GM23338 (cell line): ENCODE measurements around the gene MAP4K3. TPM values are rescaled to one million over a fixed set of nuclear protein-coding genes. Genes with fewer than 3 reads are reported as not detected.
A peak's percentile ranks its signal among the peaks of the same experiment; 100 is the strongest.

Experiments used
- ATAC-seq: fragments of 200-7000 bp; cut with Tn5 transposase; 3 replicates; pipeline ENCODE4 v1.9.1; 2020
- DNase-seq: peaks from one replicate; pipeline ENCODE4 v3.0.0-alpha.2; 2015; ENCODE audit warnings: low spot score
- H2AFZ ChIP-seq: fragments of 200-600 bp; sonication (generic); 2 replicates; pipeline ENCODE4 v1.8.0; 2016; ENCODE audit warnings: antibody characterized with exemption, mild to moderate bottlenecking, moderate library complexity
- H3F3A ChIP-seq: fragments of 200-600 bp; sonication (generic); replicated peaks from 2 replicates; pipeline ENCODE4 v1.8.0; 2017; ENCODE audit warnings: antibody characterized with exemption, mixed run types, low read depth
- H3K27ac ChIP-seq: fragments of 200-600 bp; sonication (generic); 2 replicates; pipeline ENCODE4 v1.6.1; 2016; ENCODE audit warnings: low read depth
- H3K27me3 ChIP-seq: fragments of 200-600 bp; sonication (generic); 2 replicates; pipeline ENCODE4 v1.8.0; 2016; ENCODE audit warnings: mild to moderate bottlenecking, mixed run types, moderate library complexity; ENCODE audit not compliant: insufficient read depth
- H3K36me3 ChIP-seq: fragments of 200-600 bp; sonication (generic); 2 replicates; pipeline ENCODE4 v1.8.0; 2016; ENCODE audit warnings: mild to moderate bottlenecking; ENCODE audit not compliant: insufficient read depth
- H3K4me1 ChIP-seq: fragments of 200-600 bp; sonication (generic); 2 replicates; pipeline ENCODE4 v1.8.0; 2016; ENCODE audit warnings: mild to moderate bottlenecking, moderate library complexity; ENCODE audit not compliant: insufficient read depth
- H3K4me2 ChIP-seq: fragments of 200-600 bp; sonication (generic); 2 replicates; pipeline ENCODE4 v1.7.1; 2017; ENCODE audit warnings: mixed run types
- H3K4me3 ChIP-seq: fragments of 200-600 bp; sonication (generic); 2 replicates; pipeline ENCODE4 v1.6.1; 2016; ENCODE audit warnings: mixed run types
- H3K79me2 ChIP-seq: fragments of 200-600 bp; sonication (generic); replicated peaks from 2 replicates; pipeline ENCODE4 v1.8.0; 2017; ENCODE audit warnings: mild to moderate bottlenecking; ENCODE audit not compliant: insufficient read depth
- H3K9me2 ChIP-seq: fragments of 200-600 bp; sonication (generic); 2 replicates; pipeline ENCODE4 v1.8.0; 2017; ENCODE audit not compliant: insufficient read depth
- H4K20me1 ChIP-seq: fragments of 200-600 bp; sonication (generic); replicated peaks from 2 replicates; pipeline ENCODE4 v1.8.0; 2017; ENCODE audit warnings: mild to moderate bottlenecking; ENCODE audit not compliant: insufficient read depth
- H3K27ac Mint-ChIP-seq: 2 replicates; pipeline ENCODE4 v1.8.0; 2020; ENCODE audit warnings: inconsistent platforms, mild to moderate bottlenecking, moderate library complexity, mixed read lengths
- H3K27me3 Mint-ChIP-seq: 3 replicates; pipeline ENCODE4 v1.8.0; 2022; ENCODE audit warnings: low read depth, mild to moderate bottlenecking, moderate library complexity, mixed read lengths, inconsistent platforms; ENCODE audit not compliant: insufficient read depth, poor library complexity
- H3K36me3 Mint-ChIP-seq: 3 replicates; pipeline ENCODE4 v1.8.0; 2021; ENCODE audit warnings: low read depth, mild to moderate bottlenecking, inconsistent platforms, moderate library complexity, mixed read lengths
- H3K4me1 Mint-ChIP-seq: 3 replicates; pipeline ENCODE4 v1.8.0; 2020; ENCODE audit warnings: mild to moderate bottlenecking, inconsistent platforms, mixed read lengths
- H3K4me3 Mint-ChIP-seq: 3 replicates; pipeline ENCODE4 v1.8.0; 2021; ENCODE audit warnings: moderate library complexity, mild to moderate bottlenecking, inconsistent platforms, mixed read lengths
- H3K9me3 Mint-ChIP-seq: 3 replicates; pipeline ENCODE4 v1.8.0; 2020; ENCODE audit warnings: moderate library complexity, mild to moderate bottlenecking, inconsistent platforms, mixed read lengths
- CREB1 ChIP-seq: fragments of 250-450 bp; sonication (Bioruptor Pico); IDR thresholded peaks from 2 replicates; pipeline ENCODE4 v1.5.0; 2020; ENCODE audit warnings: low read depth, mild to moderate bottlenecking, moderate library complexity
- EZH2 ChIP-seq: fragments of 200-600 bp; sonication (generic); IDR thresholded peaks from one replicate; pipeline ENCODE4 v1.8.0; 2017; ENCODE audit warnings: antibody characterized with exemption, mild to moderate bottlenecking, low read depth; ENCODE audit not compliant: unreplicated experiment
- EZH2phosphoT487 ChIP-seq: fragments of 200-600 bp; sonication (generic); IDR thresholded peaks from one replicate; pipeline ENCODE4 v1.8.1; 2018; ENCODE audit warnings: antibody characterized with exemption; ENCODE audit not compliant: unreplicated experiment
- NANOG ChIP-seq: IDR thresholded peaks from 2 replicates; pipeline ENCODE4 v1.6.1; 2016; ENCODE audit warnings: antibody characterized with exemption, borderline replicate concordance
- REST ChIP-seq: IDR thresholded peaks from one replicate; pipeline ENCODE4 v1.6.1; 2018; ENCODE audit warnings: antibody characterized with exemption; ENCODE audit not compliant: unreplicated experiment
- ZNF114 ChIP-seq: fragments of 250-450 bp; sonication (Bioruptor Pico); IDR thresholded peaks from 2 replicates; pipeline ENCODE4 v1.5.0; 2020; ENCODE audit warnings: mild to moderate bottlenecking, moderate library complexity
- ZNF331 ChIP-seq: fragments of 250-450 bp; sonication (Bioruptor Pico); IDR thresholded peaks from 2 replicates; pipeline ENCODE4 v1.5.0; 2020; ENCODE audit warnings: low read depth, mild to moderate bottlenecking, moderate library complexity
- ZNF462 ChIP-seq: fragments of 250-450 bp; sonication (Bioruptor Pico); IDR thresholded peaks from 2 replicates; pipeline ENCODE4 v1.5.0; 2020; ENCODE audit warnings: mild to moderate bottlenecking, moderate library complexity
- polyA plus RNA-seq: library from polyadenylated mRNA; unstranded; fragments of >200 nt; fragmentation: Nextera tagmentation; extraction: Ambion mirVana; gene quantifications from 2 replicates; pipeline ENCODE4 v1.2.1, GENCODE V29; 2016
- total RNA-seq: library from RNA; depleted of rRNA; stranded (reverse); fragments of >200 nt; shearing (Covaris generic); gene quantifications from 2 replicates; pipeline ENCODE4 v1.2.3, GENCODE V29; 2014

MAP4K3 gene
- total and polyA plus RNA-seq, 2 experiments from 2014 or later, result 33.0 to 90.7 TPM

- TF ChIP-seq ZNF462 (CRISPR knock-in tag), result no peak
- TF ChIP-seq ZNF331, result no peak
- no peak for TF ChIP-seq REST
- TF ChIP-seq CREB1, result no peak
- no peak for TF ChIP-seq EZH2
- no peak for TF ChIP-seq NANOG
These were observed 153.5 kb downstream of the MAP4K3 start (continued) for GRCh38 chr2:39283561-39283960.

- Histone ChIP-seq H3K4me1 (no peaks in the 10 kb centered on the region), H3K9me2 (no peaks in the 10 kb centered on the region), H3K36me3 (peaks cover 37% of the 10 kb centered on the region), H4K20me1 (0 out of 2 replicates have a peak, but pooled peaks cover 7% of the 10 kb centered on the region), H3K79me2 (no peaks in the 10 kb centered on the region), H3K4me2 (no peak overlapping the region), H3K4me3 (no peak overlapping the region), H3F3A (no peaks in the 10 kb centered on the region), H3K27ac (no peak overlapping the region), H2AFZ (no peak overlapping the region), H3K27me3 (no peaks in the 10 kb centered on the region)
- Mint-ChIP-seq H3K36me3 (peaks cover 21% of the 10 kb centered on the region), H3K4me3 (no peak overlapping the region), H3K27ac (no peak overlapping the region), H3K9me3 (no peaks in the 10 kb centered on the region; the same call in 2 of the 3 replicates), H3K4me1 (peaks cover 6% of the 10 kb centered on the region; the same call in 2 of the 3 replicates), H3K27me3 (no peaks in the 10 kb centered on the region)
- DNase-seq (peak; percentile 81), ATAC-seq (peak; percentile 75)
- TF ChIP-seq EZH2phosphoT487 (no peak), EZH2 (no peak), ZNF114 (CRISPR knock-in tag) (no peak)
These were observed 155.7 kb downstream of the MAP4K3 start for GRCh38 chr2:39281391-39281790.
